HuH-7 (cell line): Measurements from ENCODE around the gene NAMPT.
"Not testable (repeated sequence)": the region's sequence is repeated elsewhere in the genome, so short reads cannot be mapped to it uniquely, and the experiment has no call there.

Experiments used
- DNase-seq: peaks from one replicate; pipeline ENCODE4 v3.0.0; 2011; ENCODE audit warnings: low spot score

NAMPT gene

GRCh38 chr7:106284714-106285050 lies at the start of gene NAMPT:
Gene NAMPT (minus strand): TSS chr7:106284983. CDS start chr7:106284884, 99 bp downstream.
- no peak for DNase-seq

- DNase-seq, result no peak
These were observed 47.4 kb upstream of the NAMPT start for GRCh38 chr7:106332201-106332600.

GRCh38 chr7:106331441-106332175 lies 46.8 kb upstream of the NAMPT start:
- no peak for DNase-seq

- DNase-seq, result no peak
These were observed 45.4 kb upstream of the NAMPT start for GRCh38 chr7:106329971-106330733.

- no peak for DNase-seq
These were observed 44.6 kb upstream of the NAMPT start for GRCh38 chr7:106329408-106329807.

GRCh38 chr7:106327538-106328481 lies 43.0 kb upstream of the NAMPT start:
- DNase-seq, result no peak

- no peak for DNase-seq
These were observed 42.1 kb upstream of the NAMPT start for GRCh38 chr7:106326594-106327537.

GRCh38 chr7:106324509-106324908 lies 39.7 kb upstream of the NAMPT start:
- not testable (repeated sequence) for DNase-seq

GRCh38 chr7:106320254-106320770 lies 35.5 kb upstream of the NAMPT start:
- not testable (repeated sequence) for DNase-seq

- no peak for DNase-seq
These were observed 33.7 kb upstream of the NAMPT start for GRCh38 chr7:106318482-106318881.

GRCh38 chr7:106317971-106318370 lies 33.2 kb upstream of the NAMPT start:
- DNase-seq, result no peak

- no peak for DNase-seq
These were observed 32.2 kb upstream of the NAMPT start for GRCh38 chr7:106316947-106317346.

GRCh38 chr7:106314875-106315274 lies 30.1 kb upstream of the NAMPT start:
- DNase-seq, result no peak

- DNase-seq, result no peak
These were observed 29.2 kb upstream of the NAMPT start for GRCh38 chr7:106313966-106314365.

GRCh38 chr7:106313456-106313901 lies 28.7 kb upstream of the NAMPT start:
- no peak for DNase-seq

- DNase-seq, result no peak
These were observed 28.1 kb upstream of the NAMPT start for GRCh38 chr7:106312906-106313305.

GRCh38 chr7:106312099-106312871 lies 27.5 kb upstream of the NAMPT start:
- no peak for DNase-seq

GRCh38 chr7:106309362-106309761 lies 24.6 kb upstream of the NAMPT start:
- DNase-seq, result no peak

- DNase-seq, result no peak
These were observed 21.5 kb upstream of the NAMPT start for GRCh38 chr7:106306256-106306655.

- DNase-seq, result no peak
These were observed 20.9 kb upstream of the NAMPT start for GRCh38 chr7:106305732-106306131.
